Type B pancreatic cell (in vitro differentiated cells): ENCODE results near the gene TSSK2. TPM values are rescaled to one million over a fixed set of nuclear protein-coding genes. Genes with fewer than 3 reads are reported as not detected.

Experiments used
- DNase-seq: peaks from one replicate; pipeline ENCODE4 v3.0.0; 2021; ENCODE audit warnings: mixed read lengths; ENCODE audit not compliant: unreplicated experiment; ENCODE audit errors: extremely low spot score
- H3K27ac Mint-ChIP-seq: 2 replicates; pipeline ENCODE4 v1.8.0; 2021; ENCODE audit warnings: mild to moderate bottlenecking, mixed read lengths
- H3K27me3 Mint-ChIP-seq: 2 replicates; pipeline ENCODE4 v1.8.0; 2021; ENCODE audit warnings: mixed read lengths
- H3K36me3 Mint-ChIP-seq: 2 replicates; pipeline ENCODE4 v1.8.0; 2021; ENCODE audit warnings: mixed read lengths
- H3K4me1 Mint-ChIP-seq: one replicate; pipeline ENCODE4 v1.8.0; 2021; ENCODE audit warnings: mixed read lengths; ENCODE audit not compliant: unreplicated experiment
- H3K4me3 Mint-ChIP-seq: 2 replicates; pipeline ENCODE4 v1.8.0; 2021; ENCODE audit warnings: mild to moderate bottlenecking, mixed read lengths
- H3K9me3 Mint-ChIP-seq: 2 replicates; pipeline ENCODE4 v1.8.0; 2021; ENCODE audit warnings: mixed read lengths
- total RNA-seq: library from RNA; stranded (reverse); gene quantifications from 2 replicates; pipeline ENCODE4 v1.2.1, GENCODE V29; 2021; ENCODE audit warnings: low replicate concordance
- TF ChIP-seq, protein P1 (sequence below): fragments of 200-600 bp; sonication (generic); conservative IDR thresholded peaks from 2 replicates; pipeline ENCODE4 v1.5.0; 2021; ENCODE audit warnings: antibody characterized with exemption, mild to moderate bottlenecking

The TSSK2 gene
- total RNA-seq, 1 donor from 2014 or later = not detected

DNA sequence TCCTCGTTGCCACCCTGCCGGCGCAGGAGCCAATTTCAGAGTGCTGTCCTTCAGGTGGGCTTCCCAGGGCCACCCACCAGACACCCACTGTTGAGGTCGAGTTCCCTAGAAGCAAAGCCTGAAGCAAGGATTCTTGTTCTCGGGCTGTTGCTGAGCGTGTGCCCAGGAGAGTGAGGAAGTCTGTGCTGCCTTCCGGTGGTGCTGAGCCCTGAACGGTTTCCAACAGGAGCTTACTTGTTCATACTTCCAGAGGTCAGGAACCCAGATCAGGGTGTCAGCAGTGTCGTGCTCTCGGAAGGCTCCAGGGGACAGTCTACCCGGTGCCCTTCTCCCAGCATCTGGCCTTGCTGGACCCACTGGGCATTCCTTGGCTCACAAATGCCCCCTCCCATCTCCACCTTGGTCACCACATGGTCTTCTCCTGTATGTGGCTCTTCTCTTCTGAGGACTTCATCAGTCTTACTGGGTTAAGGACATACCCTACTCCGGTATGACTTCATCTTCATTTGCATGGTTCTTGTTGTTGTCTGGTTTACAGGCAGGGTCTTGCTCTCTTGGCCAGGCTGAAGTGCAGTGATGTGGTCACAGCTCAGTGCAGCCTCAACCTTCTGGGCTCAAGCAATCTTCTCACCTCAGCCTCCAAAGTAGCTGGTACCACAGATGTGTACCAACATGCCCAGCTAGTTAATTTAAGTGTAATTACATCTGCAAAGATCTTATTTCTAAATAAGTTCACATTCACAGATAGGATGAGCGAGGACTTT lies 36.2 kb downstream of the TSSK2 start:
- no peak for DNase-seq
- no peaks in the 10 kb centered on the region for H3K9me3 Mint-ChIP-seq
- no peak overlapping the region for H3K27ac Mint-ChIP-seq
- TF ChIP-seq, protein P1, sequence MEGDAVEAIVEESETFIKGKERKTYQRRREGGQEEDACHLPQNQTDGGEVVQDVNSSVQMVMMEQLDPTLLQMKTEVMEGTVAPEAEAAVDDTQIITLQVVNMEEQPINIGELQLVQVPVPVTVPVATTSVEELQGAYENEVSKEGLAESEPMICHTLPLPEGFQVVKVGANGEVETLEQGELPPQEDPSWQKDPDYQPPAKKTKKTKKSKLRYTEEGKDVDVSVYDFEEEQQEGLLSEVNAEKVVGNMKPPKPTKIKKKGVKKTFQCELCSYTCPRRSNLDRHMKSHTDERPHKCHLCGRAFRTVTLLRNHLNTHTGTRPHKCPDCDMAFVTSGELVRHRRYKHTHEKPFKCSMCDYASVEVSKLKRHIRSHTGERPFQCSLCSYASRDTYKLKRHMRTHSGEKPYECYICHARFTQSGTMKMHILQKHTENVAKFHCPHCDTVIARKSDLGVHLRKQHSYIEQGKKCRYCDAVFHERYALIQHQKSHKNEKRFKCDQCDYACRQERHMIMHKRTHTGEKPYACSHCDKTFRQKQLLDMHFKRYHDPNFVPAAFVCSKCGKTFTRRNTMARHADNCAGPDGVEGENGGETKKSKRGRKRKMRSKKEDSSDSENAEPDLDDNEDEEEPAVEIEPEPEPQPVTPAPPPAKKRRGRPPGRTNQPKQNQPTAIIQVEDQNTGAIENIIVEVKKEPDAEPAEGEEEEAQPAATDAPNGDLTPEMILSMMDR = no peak
- no peaks in the 10 kb centered on the region for H3K36me3 Mint-ChIP-seq
- H3K4me3 Mint-ChIP-seq = no peak overlapping the region
- peaks cover 3% of the 10 kb centered on the region for H3K4me1 Mint-ChIP-seq
- H3K27me3 Mint-ChIP-seq = peaks cover 65% of the 10 kb centered on the region

DNA sequence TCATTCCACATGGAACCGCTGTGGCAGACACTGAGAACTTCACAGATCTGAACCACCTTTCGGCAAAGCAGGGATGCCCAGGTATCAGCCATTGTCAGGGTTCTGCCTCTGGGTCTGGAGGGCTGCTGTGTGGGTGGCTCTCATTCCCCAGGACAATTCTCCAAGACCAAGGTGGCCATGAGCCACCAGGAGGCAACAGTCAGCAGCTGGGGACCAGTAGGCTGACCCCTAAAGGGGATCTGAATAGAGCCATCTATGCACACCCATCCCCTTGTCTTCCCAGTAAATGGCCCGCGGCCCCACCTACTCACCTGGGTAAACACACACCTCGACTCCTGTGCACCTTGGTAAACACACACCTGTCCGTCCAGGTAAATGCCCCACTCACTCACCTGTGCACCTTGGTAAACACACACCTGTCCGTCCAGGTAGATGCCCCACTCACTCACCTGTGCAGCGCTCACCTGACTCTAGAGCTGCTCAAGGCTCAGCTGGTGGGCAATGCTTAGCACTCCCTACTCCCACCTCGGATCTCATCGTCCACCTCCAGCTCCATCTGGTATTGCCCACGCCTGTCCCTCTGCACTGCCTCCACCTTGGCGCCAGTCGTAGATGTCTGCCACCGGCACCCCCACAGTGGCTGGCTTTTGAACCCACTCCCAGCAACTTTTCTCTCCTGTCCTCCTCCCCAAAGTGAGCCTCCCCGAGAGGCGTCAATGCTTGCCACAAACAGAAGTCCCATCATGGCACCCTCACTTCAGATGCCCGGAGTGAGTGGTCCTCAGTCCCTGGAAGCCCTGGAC lies 37.2 kb downstream of the TSSK2 start:
- no peaks in the 10 kb centered on the region for H3K9me3 Mint-ChIP-seq
- H3K27ac Mint-ChIP-seq = peak overlapping the region; percentile 48
- TF ChIP-seq, protein P1 = peak; percentile 14
- H3K27me3 Mint-ChIP-seq = peaks cover 61% of the 10 kb centered on the region
- no peak for DNase-seq
- H3K36me3 Mint-ChIP-seq = no peaks in the 10 kb centered on the region
- peaks cover 12% of the 10 kb centered on the region for H3K4me1 Mint-ChIP-seq
- H3K4me3 Mint-ChIP-seq = peak overlapping the region; percentile 21

DNA sequence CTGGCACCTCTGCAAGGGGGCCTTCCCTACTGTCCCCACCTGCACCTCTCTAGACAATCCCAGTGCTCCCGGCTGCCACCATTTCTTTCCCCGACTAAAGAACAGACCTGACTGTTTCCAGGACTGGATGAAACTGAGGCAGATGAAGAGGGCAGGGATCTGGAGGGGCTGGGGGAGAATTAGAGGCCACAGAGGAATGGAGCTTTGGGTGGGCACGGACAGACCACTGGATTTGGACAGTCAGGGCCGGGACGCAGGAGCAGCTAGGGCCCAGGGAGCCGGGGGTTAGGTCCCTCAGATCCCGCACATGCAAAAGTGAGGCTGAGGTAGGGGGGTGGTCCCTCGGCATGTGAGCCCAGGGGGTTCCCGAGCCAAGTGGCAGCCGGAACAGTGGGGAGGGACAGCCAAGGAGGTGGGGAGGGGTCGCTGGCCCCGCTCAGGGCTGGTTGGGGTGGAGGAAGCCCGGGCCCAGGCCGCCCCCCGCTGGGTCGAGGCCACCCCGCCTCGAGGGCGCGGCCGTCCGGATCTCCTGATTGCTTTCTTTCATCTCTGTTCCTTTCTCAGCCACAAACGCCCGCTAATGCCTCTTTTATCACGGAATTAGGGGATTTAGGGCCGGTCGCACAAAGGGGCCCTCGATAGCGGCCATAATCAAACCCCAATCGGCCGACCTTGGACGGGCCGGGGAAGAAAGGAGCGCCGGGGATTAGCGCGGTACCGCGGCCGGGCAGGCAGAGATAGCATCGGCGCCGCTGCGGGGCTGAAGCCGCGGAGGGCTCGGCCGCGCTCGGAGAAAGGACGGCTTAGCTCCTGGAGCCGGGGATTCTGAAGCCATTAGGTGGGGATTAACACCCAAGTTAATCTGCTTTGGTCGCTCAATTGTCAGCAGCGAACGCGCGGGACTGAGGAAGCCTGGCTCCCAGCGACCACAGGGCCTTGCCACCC lies 38.2 kb downstream of the TSSK2 start:
- Mint-ChIP-seq H3K4me3 (peak overlapping the region; percentile 79), H3K27ac (peak overlapping the region; percentile 48)
- no peak for DNase-seq

GRCh38 chr22:19169947-19170318 lies 38.8 kb downstream of the TSSK2 start:
- DNase-seq = no peak
- H3K36me3 Mint-ChIP-seq = no peaks in the 10 kb centered on the region
- H3K4me1 Mint-ChIP-seq = peaks cover 12% of the 10 kb centered on the region

More for the DNA sequence above, 38.2 kb downstream of the TSSK2 start:
- TF ChIP-seq, protein P1 = no peak
- H3K4me1 Mint-ChIP-seq = peaks cover 12% of the 10 kb centered on the region
- peaks cover 58% of the 10 kb centered on the region for H3K27me3 Mint-ChIP-seq
- no peaks in the 10 kb centered on the region for H3K36me3 Mint-ChIP-seq
- no peaks in the 10 kb centered on the region for H3K9me3 Mint-ChIP-seq

More at GRCh38 chr22:19169947-19170318, 38.8 kb downstream of the TSSK2 start:
- peaks cover 53% of the 10 kb centered on the region for H3K27me3 Mint-ChIP-seq
- TF ChIP-seq, protein P1 = no peak
- H3K27ac Mint-ChIP-seq = peak overlapping the region; percentile 91
- no peaks in the 10 kb centered on the region for H3K9me3 Mint-ChIP-seq
- H3K4me3 Mint-ChIP-seq = peak overlapping the region; percentile 90
